ENCODE results near the gene DSCAM. TPM values are rescaled to one million over a fixed set of nuclear protein-coding genes. Genes with fewer than 3 reads are reported as not detected.

Gene DSCAM
- total and polyA plus RNA-seq, 8 donors, result 0.37 TPM; not detected in 7

DNA sequence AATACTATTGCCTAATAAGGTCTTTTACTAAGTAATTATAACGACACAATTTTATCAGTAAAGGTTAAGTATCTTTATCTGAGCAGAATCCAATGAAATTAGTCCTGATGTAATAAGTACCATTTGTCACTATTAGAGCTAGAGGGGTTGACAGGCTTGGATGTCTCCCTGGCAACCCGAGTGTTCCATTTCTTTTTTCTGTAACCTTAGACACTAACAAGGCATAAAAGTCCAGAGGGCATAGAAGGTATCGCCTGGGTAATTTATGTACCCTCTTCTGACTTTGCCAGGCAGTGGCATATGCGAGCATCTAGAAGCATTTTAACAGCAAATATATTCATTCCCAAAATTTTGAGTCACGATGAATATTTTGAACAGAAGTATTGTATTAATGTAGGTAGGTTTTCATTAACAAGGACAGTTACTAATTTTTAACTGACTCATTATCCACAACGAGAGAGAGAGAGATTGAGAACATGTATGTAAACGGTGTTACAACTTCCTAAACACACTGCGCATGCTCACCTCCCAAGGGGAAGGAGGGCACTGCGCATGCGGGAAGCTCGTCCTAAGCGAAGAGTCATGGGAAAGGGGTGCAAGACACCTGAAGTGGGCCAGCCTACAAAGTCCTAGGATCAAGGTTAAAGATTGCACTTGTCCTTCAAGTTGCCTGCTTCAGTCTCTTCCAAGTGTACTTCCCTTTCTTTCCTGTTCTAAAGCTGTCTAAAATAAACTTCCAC lies 423.9 kb downstream of the DSCAM start:
- intact Hi-C loops (cut with DNase I; ENCODE audit: low total_unique reads), result no loop called here
- no peak for DNase-seq

DNA sequence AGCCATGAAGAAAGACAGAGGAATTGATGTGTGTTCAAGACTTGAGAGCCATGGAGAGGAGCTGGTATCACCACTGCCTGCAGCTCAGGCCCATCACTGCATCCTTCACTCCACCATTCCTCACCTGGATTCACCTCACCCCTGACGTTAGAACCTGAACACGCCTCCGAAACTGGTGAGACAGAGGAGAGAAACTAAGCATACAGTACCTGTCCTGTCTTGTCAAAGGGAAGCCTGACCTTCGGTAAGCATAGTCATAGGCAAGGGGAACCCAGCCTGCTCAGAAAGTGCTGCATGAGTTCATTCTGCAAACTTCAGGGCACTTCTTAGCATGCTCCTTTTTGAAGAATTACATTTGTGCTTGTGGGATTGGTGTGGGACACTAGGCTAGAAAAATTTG lies 425.8 kb downstream of the DSCAM start:
- no peak for DNase-seq
- Histone ChIP-seq H3K4me3 (no peak overlapping the region), H3K27me3 (no peaks in the 10 kb centered on the region), H3K27ac (no peak overlapping the region), H3K4me1 (no peaks in the 10 kb centered on the region), H3K9me3 (peaks cover 2 to 9% (median 8%) of the 10 kb centered on the region in 4 donors), H3K36me3 (no peaks in the 10 kb centered on the region)
- intact Hi-C loops (cut with DNase I; ENCODE audit: low total_unique reads), result no loop called here
- no peak for TF ChIP-seq POLR2A (IDR thresholded peaks at IDR 0.05)
- TF ChIP-seq CTCF (IDR thresholded peaks at IDR 0.05), result no peak
- no peak for TF ChIP-seq EP300 (IDR thresholded peaks at IDR 0.05)
- no peak for TF ChIP-seq POLR2AphosphoS5 (IDR thresholded peaks at IDR 0.05)
- WGBS, 5 donors, result 78 to 86% (median 84%) methylated on average over 4 of the region's 4 CpGs

More for the DNA sequence above, 423.9 kb downstream of the DSCAM start:
- TF ChIP-seq POLR2AphosphoS5 (IDR thresholded peaks at IDR 0.05), result no peak
- H3K27me3 ChIP-seq, result no peaks in the 10 kb centered on the region
- H3K27ac ChIP-seq, result no peak overlapping the region
- WGBS, 5 donors, result 78 to 84% (median 81%) methylated on average over 12 of the region's 12 CpGs
- H3K4me1 ChIP-seq, result no peaks in the 10 kb centered on the region
- H3K36me3 ChIP-seq, result no peaks in the 10 kb centered on the region
- no peak overlapping the region for H3K4me3 ChIP-seq
- peaks cover 2 to 9% (median 8%) of the 10 kb centered on the region in 4 donors for H3K9me3 ChIP-seq

DNA sequence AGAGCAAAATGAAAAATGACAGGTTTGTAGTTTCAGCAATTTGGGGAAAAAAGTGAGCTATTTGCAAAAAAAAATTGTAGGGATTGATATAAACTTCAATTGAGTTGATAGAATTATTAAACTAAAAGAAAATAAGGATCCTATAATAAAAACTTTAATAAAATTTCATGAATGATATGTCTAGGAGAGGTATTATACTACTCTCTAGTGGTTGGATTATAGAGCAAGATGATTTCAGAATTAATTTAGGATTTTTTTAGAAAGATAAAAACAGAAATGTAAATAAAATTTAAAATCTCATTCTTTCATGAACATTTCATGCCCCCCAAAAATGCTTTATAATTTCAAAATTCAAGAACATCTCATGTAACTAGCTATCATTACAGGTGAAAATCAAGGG lies 430.4 kb downstream of the DSCAM start:
- DNase-seq, result no peak
- TF ChIP-seq CTCF (IDR thresholded peaks at IDR 0.05) (no peak), EP300 (IDR thresholded peaks at IDR 0.05) (no peak), POLR2A (IDR thresholded peaks at IDR 0.05) (no peak), POLR2AphosphoS5 (IDR thresholded peaks at IDR 0.05) (no peak)
- Histone ChIP-seq H3K36me3 (no peaks in the 10 kb centered on the region), H3K27me3 (no peaks in the 10 kb centered on the region), H3K9me3 (peaks cover 0 to 18% (median 8%) of the 10 kb centered on the region in 4 donors), H3K4me3 (no peak overlapping the region), H3K4me1 (no peaks in the 10 kb centered on the region), H3K27ac (no peak overlapping the region)
- intact Hi-C loops (cut with DNase I; ENCODE audit: low total_unique reads), result no loop called here

DNA sequence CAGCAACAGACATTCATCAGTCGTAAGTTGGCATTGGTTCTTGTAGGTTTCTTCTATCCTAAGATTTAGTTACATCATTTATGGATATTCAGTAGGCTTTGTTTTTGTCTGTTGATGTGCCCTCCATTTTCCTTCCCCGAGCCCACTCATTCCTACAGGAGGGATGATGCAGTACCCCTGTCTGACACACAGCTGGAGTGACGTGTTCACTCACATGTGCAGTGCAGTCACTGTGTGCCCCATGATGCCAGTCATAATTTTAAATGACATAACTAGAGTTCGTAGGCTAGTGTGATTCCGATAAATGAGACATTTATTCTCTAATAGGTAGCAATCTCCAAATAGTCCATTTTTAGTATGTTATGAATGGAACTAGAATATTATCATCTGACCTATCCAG lies 438.4 kb downstream of the DSCAM start:
- H3K9me3 ChIP-seq, result peaks cover 0 to 8% (median 0%) of the 10 kb centered on the region in 4 donors
- TF ChIP-seq CTCF (IDR thresholded peaks at IDR 0.05) (no peak), POLR2A (IDR thresholded peaks at IDR 0.05) (no peak), POLR2AphosphoS5 (IDR thresholded peaks at IDR 0.05) (no peak), EP300 (IDR thresholded peaks at IDR 0.05) (no peak)
- intact Hi-C loops (cut with DNase I; ENCODE audit: low total_unique reads), result no loop called here
- no peak for DNase-seq
- H3K27me3 ChIP-seq, result no peaks in the 10 kb centered on the region
- no peaks in the 10 kb centered on the region for H3K36me3 ChIP-seq
- H3K4me1 ChIP-seq, result peaks cover 0 to 12% (median 5%) of the 10 kb centered on the region in 4 donors
- 76 to 84% (median 82%) methylated on average over 5 of the region's 5 CpGs for WGBS, 5 donors
- H3K4me3 ChIP-seq, result no peak overlapping the region
- H3K27ac ChIP-seq, result no peak overlapping the region

DNA sequence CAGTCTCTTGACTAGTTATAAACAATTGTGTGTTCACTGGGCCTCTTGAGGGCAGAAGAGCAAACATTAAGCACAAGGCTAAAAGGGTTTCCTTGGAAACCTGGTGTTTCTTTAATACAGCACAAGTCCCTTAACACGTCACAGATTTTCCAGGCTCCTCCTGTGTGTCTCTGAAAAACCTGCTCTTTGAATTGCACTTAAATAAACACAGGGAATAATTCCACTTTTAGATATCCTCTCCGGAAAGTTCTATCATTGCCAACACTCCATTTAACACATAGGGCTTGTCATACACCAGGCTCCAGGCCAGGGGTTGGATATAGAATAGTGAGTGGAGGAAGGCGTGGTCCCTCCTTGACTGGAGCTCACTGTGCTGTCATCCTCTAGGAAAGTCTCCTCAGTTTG lies 442.6 kb downstream of the DSCAM start:
- H3K9me3 ChIP-seq, result peaks cover 0 to 11% (median 3%) of the 10 kb centered on the region in 4 donors
- 8 to 21% (median 14%) methylated on average over 3 of the region's 3 CpGs for WGBS, 5 donors
- peaks cover 0 to 12% (median 5%) of the 10 kb centered on the region in 4 donors for H3K4me1 ChIP-seq
- intact Hi-C loops (cut with DNase I; ENCODE audit: low total_unique reads), result no loop called here
- TF ChIP-seq POLR2A (IDR thresholded peaks at IDR 0.05), result no peak
- TF ChIP-seq EP300 (IDR thresholded peaks at IDR 0.05), result no peak
- TF ChIP-seq POLR2AphosphoS5 (IDR thresholded peaks at IDR 0.05), result no peak
- TF ChIP-seq CTCF (IDR thresholded peaks at IDR 0.05), result no peak
- no peak overlapping the region for H3K4me3 ChIP-seq
- H3K27me3 ChIP-seq, result no peaks in the 10 kb centered on the region
- H3K27ac ChIP-seq, result no peak overlapping the region
- peak in 1 of 2 donors; percentile 91 for DNase-seq
- H3K36me3 ChIP-seq, result no peaks in the 10 kb centered on the region
